ENCODE measurements around the gene POF1B. TPM values are rescaled to one million over a fixed set of nuclear protein-coding genes. Genes with fewer than 3 reads are reported as not detected.

Gene POF1B
- under 0.01 TPM for total RNA-seq

DNA sequence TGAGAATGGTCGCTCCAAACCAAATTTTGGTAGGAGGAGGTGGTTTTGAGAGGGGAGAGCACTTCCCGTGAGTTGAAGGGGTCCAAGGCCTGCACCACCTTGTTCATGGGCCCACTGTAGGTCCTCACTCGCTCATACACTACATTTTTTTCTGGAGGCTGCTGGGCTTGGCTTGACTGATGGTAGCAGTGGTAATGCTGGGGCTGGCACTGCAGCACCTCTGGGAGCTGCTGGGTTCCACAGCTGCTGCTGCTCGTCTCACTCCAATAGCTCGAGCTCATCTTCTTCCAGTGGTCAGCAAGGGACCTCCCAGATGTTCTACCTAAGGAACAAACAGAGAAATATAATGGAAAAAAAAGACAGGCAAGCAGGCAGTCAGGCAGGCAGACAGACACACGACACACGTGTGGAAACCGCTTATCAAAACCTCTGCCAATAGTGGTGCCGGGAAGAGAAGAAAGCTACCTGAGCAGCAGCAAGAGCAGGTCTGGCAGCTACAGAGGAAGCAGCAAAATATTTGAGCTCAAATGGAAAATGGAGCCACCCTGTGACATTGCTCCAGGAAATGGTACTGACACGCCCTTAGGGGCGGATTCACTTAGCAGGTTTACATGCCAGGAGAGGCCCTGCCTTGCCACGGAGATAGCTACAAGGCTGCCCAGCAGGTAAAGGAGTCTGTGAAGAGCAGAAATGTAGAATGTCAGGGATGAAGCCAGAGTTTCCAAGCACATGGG lies at the start of gene POF1B:
TSS of gene POF1B (minus strand) at position 492 of the 734 bp plus-strand sequence. CDS start at position 281, 211 bp downstream.
- no peak within 1 kb of the TSS for H3K27ac ChIP-seq (ENCODE audit: low read depth, low read length)
- no peak within 1 kb of the TSS for H3K4me3 ChIP-seq (ENCODE audit: low read length in 3 of 3)
- no peaks in the 10 kb centered on the region for H3K9me3 ChIP-seq (ENCODE audit: control insufficient read depth in 3 of 3, low read length in 3 of 3)

DNA sequence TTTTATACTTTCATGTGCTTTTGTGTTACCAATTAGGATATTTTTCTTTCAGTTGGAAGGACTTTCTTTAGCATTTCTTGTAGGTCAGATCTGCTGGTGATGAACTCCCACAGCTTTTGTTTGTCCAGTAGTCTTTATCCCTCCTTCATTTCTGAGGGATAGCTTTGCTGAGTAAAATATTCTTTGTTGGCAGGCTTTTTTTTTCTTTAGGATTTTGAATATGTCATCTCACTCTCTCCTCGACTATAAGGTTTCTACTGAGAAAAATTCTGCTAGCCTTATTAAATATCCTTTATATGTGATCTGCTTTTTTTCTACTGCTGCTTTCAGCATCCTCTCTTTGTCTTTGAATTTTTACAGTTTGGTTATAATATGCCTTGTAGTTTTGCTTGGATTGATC lies 49.6 kb upstream of the POF1B start:
- Histone ChIP-seq H3K9me3 (ENCODE audit: control insufficient read depth in 3 of 3, low read length in 3 of 3) (peaks cover 0 to 3% (median 0%) of the 10 kb centered on the region in 3 donors), H3K36me3 (ENCODE audit: control insufficient read depth in 3 of 3, insufficient read depth in 3 of 3, low read length in 3 of 3) (no peaks in the 10 kb centered on the region), H3K27me3 (ENCODE audit: control insufficient read depth in 3 of 3, insufficient read depth in 3 of 3, low read length in 3 of 3) (no peaks in the 10 kb centered on the region), H3K27ac (ENCODE audit: low read depth, low read length) (no peak overlapping the region), H3K9ac (ENCODE audit: low read depth in 1 of 3, low read length in 3 of 3) (no peak overlapping the region), H3K4me1 (ENCODE audit: control insufficient read depth in 3 of 3, insufficient read depth in 3 of 3, low read length in 3 of 3) (no peaks in the 10 kb centered on the region), H3K4me3 (ENCODE audit: low read length in 3 of 3) (no peak overlapping the region)

More for the DNA sequence above, at the start of gene POF1B:
- no peaks in the 10 kb centered on the region for H3K27me3 ChIP-seq (ENCODE audit: control insufficient read depth in 3 of 3, insufficient read depth in 3 of 3, low read length in 3 of 3)
- no peak within 1 kb of the TSS for H3K9ac ChIP-seq (ENCODE audit: low read depth in 1 of 3, low read length in 3 of 3)
- H3K36me3 ChIP-seq (ENCODE audit: control insufficient read depth in 3 of 3, insufficient read depth in 3 of 3, low read length in 3 of 3), result no peaks in the 10 kb centered on the region
- no peaks in the 10 kb centered on the region for H3K4me1 ChIP-seq (ENCODE audit: control insufficient read depth in 3 of 3, insufficient read depth in 3 of 3, low read length in 3 of 3)

DNA sequence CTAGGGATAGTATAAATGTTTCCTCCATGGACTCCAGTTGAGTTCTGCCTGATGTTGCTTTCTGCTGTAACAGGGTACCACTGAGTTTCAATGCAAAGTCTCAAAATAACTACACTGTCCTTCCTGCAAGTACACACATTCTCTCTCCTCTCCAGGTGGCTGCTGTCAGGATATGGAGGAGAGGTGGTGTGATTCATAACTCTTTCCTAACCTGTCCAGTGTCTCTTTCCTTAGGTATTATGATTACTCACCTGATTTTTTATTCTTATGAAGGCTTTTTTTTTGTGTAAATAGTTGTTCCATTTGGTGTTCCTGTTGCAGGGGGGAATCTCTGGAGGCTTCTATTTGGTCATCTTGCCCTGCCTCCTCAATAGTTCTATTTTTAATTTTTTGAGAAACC lies 39.8 kb upstream of the POF1B start:
- Histone ChIP-seq H3K27me3 (ENCODE audit: control insufficient read depth in 3 of 3, insufficient read depth in 3 of 3, low read length in 3 of 3) (no peaks in the 10 kb centered on the region), H3K9me3 (ENCODE audit: control insufficient read depth in 3 of 3, low read length in 3 of 3) (no peaks in the 10 kb centered on the region), H3K4me1 (ENCODE audit: control insufficient read depth in 3 of 3, insufficient read depth in 3 of 3, low read length in 3 of 3) (no peaks in the 10 kb centered on the region), H3K36me3 (ENCODE audit: control insufficient read depth in 3 of 3, insufficient read depth in 3 of 3, low read length in 3 of 3) (no peaks in the 10 kb centered on the region), H3K4me3 (ENCODE audit: low read length in 3 of 3) (no peak overlapping the region), H3K9ac (ENCODE audit: low read depth in 1 of 3, low read length in 3 of 3) (no peak overlapping the region), H3K27ac (ENCODE audit: low read depth, low read length) (no peak overlapping the region)

DNA sequence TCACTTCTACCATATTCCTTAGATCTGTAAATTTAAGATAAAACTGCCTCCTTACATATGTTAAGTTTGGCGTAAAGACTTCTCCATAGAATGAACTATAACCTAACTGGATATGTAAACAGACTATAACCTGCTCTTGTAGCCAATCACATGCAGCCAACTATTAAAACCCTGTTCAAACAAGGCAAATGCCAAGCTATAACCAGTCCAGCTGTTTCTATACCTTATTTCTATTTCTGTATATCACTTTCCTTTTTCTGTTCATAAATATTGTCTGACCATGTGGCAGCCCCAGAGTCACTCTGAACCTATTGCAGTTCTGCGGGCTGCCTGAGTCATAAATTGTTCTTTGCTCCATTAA lies 12.4 kb upstream of the POF1B start:
- no peak overlapping the region for H3K27ac ChIP-seq (ENCODE audit: low read depth, low read length)
- H3K9me3 ChIP-seq (ENCODE audit: control insufficient read depth in 3 of 3, low read length in 3 of 3), result no peaks in the 10 kb centered on the region
- H3K27me3 ChIP-seq (ENCODE audit: control insufficient read depth in 3 of 3, insufficient read depth in 3 of 3, low read length in 3 of 3), result no peaks in the 10 kb centered on the region
- H3K9ac ChIP-seq (ENCODE audit: low read depth in 1 of 3, low read length in 3 of 3), result no peak overlapping the region
- H3K4me3 ChIP-seq (ENCODE audit: low read length in 3 of 3), result no peak overlapping the region
- no peaks in the 10 kb centered on the region for H3K4me1 ChIP-seq (ENCODE audit: control insufficient read depth in 3 of 3, insufficient read depth in 3 of 3, low read length in 3 of 3)
- no peaks in the 10 kb centered on the region for H3K36me3 ChIP-seq (ENCODE audit: control insufficient read depth in 3 of 3, insufficient read depth in 3 of 3, low read length in 3 of 3)

DNA sequence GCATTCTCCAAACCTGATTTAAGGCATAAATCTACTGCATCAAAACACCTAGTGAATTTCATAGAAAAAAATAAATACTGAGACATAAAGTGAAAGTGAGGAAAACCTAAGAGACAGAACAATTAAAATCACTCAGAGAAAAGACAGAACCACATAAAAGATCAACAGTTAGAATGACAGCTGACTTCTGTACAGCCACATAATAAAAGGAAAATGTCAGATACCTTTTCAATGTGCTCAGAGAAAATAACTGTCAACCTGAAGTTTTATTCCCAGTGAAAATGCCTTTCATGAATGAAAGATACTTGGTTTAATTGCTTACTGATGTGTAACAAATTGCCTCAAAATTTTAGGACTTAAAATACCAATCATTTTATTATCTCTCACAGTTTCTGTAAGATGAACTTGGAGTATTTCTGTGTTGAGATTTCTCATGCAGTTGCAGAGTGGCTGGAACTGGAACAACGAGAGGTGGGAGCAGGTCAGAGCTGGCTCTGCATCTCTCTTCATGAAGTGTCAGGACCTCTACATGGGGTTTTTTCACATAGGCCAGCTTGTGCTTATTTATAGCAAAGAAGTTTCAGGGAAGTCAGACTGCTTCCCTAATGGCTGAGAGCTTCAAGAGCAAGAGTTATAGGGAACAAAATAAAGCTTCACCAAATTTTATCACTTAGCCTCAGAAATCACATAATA lies 11.9 kb upstream of the POF1B start:
- no peak overlapping the region for H3K4me3 ChIP-seq (ENCODE audit: low read length in 3 of 3)
- no peaks in the 10 kb centered on the region for H3K27me3 ChIP-seq (ENCODE audit: control insufficient read depth in 3 of 3, insufficient read depth in 3 of 3, low read length in 3 of 3)
- no peaks in the 10 kb centered on the region for H3K4me1 ChIP-seq (ENCODE audit: control insufficient read depth in 3 of 3, insufficient read depth in 3 of 3, low read length in 3 of 3)
- H3K27ac ChIP-seq (ENCODE audit: low read depth, low read length), result no peak overlapping the region
- H3K9ac ChIP-seq (ENCODE audit: low read depth in 1 of 3, low read length in 3 of 3), result no peak overlapping the region
- no peaks in the 10 kb centered on the region for H3K36me3 ChIP-seq (ENCODE audit: control insufficient read depth in 3 of 3, insufficient read depth in 3 of 3, low read length in 3 of 3)
- no peaks in the 10 kb centered on the region for H3K9me3 ChIP-seq (ENCODE audit: control insufficient read depth in 3 of 3, low read length in 3 of 3)

DNA sequence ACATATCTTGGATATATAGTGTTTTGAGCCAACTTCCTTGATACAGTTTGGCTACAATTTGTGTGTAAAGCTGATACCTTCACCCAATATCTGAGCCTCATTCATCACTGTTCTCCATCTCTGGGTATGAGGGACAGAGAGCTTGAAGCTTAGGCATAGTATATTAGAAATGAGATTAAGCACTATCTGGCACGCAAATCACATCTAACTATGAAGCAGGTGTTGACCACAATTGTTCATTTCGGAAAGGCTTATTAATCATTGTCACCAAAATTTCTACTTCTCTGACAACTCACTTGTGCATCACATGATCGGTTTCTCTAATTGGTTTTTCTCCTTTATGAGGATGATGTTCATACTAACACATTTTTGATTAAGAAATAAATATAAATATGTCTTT lies 2.1 kb upstream of the POF1B start:
- no peaks in the 10 kb centered on the region for H3K36me3 ChIP-seq (ENCODE audit: control insufficient read depth in 3 of 3, insufficient read depth in 3 of 3, low read length in 3 of 3)
- no peaks in the 10 kb centered on the region for H3K4me1 ChIP-seq (ENCODE audit: control insufficient read depth in 3 of 3, insufficient read depth in 3 of 3, low read length in 3 of 3)
- H3K27me3 ChIP-seq (ENCODE audit: control insufficient read depth in 3 of 3, insufficient read depth in 3 of 3, low read length in 3 of 3), result no peaks in the 10 kb centered on the region
- H3K9me3 ChIP-seq (ENCODE audit: control insufficient read depth in 3 of 3, low read length in 3 of 3), result no peaks in the 10 kb centered on the region
- H3K9ac ChIP-seq (ENCODE audit: low read depth in 1 of 3, low read length in 3 of 3), result no peak overlapping the region
- H3K4me3 ChIP-seq (ENCODE audit: low read length in 3 of 3), result no peak overlapping the region
- H3K27ac ChIP-seq (ENCODE audit: low read depth, low read length), result no peak overlapping the region

GRCh38 chrX:85378461-85378860 lies 1.0 kb downstream of the POF1B start:
- no peak overlapping the region for H3K27ac ChIP-seq (ENCODE audit: low read depth, low read length)
- H3K9ac ChIP-seq (ENCODE audit: low read depth in 1 of 3, low read length in 3 of 3), result no peak overlapping the region
- H3K27me3 ChIP-seq (ENCODE audit: control insufficient read depth in 3 of 3, insufficient read depth in 3 of 3, low read length in 3 of 3), result no peaks in the 10 kb centered on the region
- no peaks in the 10 kb centered on the region for H3K36me3 ChIP-seq (ENCODE audit: control insufficient read depth in 3 of 3, insufficient read depth in 3 of 3, low read length in 3 of 3)
- H3K4me1 ChIP-seq (ENCODE audit: control insufficient read depth in 3 of 3, insufficient read depth in 3 of 3, low read length in 3 of 3), result no peaks in the 10 kb centered on the region
- no peak overlapping the region for H3K4me3 ChIP-seq (ENCODE audit: low read length in 3 of 3)
- H3K9me3 ChIP-seq (ENCODE audit: control insufficient read depth in 3 of 3, low read length in 3 of 3), result no peaks in the 10 kb centered on the region

DNA sequence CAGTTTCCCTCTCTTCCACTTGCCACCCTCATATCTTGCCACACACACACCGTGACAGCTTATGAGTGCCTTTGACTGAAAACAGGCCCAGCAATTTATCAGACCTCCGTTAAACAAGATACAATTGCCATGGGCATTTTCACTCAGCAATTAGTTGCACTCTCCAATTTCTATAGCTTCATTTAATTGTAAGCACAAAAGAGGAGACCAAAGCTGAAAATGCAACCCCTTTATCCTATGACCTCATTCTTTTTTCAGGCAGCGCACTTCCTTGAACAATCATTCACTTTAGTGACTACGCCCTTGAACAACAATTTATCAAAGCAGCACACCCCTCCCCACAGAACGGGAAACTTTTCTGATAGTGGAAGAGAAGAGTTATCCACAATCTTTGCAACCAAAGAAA lies 4.1 kb downstream of the POF1B start:
- Histone ChIP-seq H3K36me3 (ENCODE audit: control insufficient read depth in 3 of 3, insufficient read depth in 3 of 3, low read length in 3 of 3) (no peaks in the 10 kb centered on the region), H3K9me3 (ENCODE audit: control insufficient read depth in 3 of 3, low read length in 3 of 3) (no peaks in the 10 kb centered on the region), H3K27ac (ENCODE audit: low read depth, low read length) (no peak overlapping the region), H3K27me3 (ENCODE audit: control insufficient read depth in 3 of 3, insufficient read depth in 3 of 3, low read length in 3 of 3) (no peaks in the 10 kb centered on the region), H3K4me1 (ENCODE audit: control insufficient read depth in 3 of 3, insufficient read depth in 3 of 3, low read length in 3 of 3) (no peaks in the 10 kb centered on the region), H3K9ac (ENCODE audit: low read depth in 1 of 3, low read length in 3 of 3) (no peak overlapping the region), H3K4me3 (ENCODE audit: low read length in 3 of 3) (no peak overlapping the region)

GRCh38 chrX:85365370-85365995 lies 14.0 kb downstream of the POF1B start:
- Histone ChIP-seq H3K36me3 (ENCODE audit: control insufficient read depth in 3 of 3, insufficient read depth in 3 of 3, low read length in 3 of 3) (no peaks in the 10 kb centered on the region), H3K27me3 (ENCODE audit: control insufficient read depth in 3 of 3, insufficient read depth in 3 of 3, low read length in 3 of 3) (no peaks in the 10 kb centered on the region), H3K4me1 (ENCODE audit: control insufficient read depth in 3 of 3, insufficient read depth in 3 of 3, low read length in 3 of 3) (no peaks in the 10 kb centered on the region), H3K9ac (ENCODE audit: low read depth in 1 of 3, low read length in 3 of 3) (no peak overlapping the region), H3K4me3 (ENCODE audit: low read length in 3 of 3) (no peak overlapping the region), H3K9me3 (ENCODE audit: control insufficient read depth in 3 of 3, low read length in 3 of 3) (no peaks in the 10 kb centered on the region), H3K27ac (ENCODE audit: low read depth, low read length) (no peak overlapping the region)

DNA sequence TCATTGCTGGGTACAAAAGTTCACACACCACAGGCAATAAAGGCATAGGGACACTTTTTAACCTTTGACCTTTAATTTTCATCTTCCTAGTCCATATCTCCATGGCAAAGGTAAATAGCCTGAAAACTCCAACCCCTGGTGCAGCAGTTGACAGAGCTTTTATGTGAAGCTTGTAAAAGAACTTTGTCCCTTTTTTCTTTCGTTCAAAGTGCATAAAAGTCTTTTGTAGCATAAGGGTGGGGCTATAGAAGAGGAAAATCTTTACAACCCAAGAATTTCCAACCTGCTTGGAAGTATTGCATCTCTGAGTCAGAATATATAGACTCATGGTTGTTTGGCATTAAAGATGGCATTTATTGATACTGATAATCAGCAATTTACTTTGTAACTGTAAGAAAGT lies 20.4 kb downstream of the POF1B start:
- no peaks in the 10 kb centered on the region for H3K4me1 ChIP-seq (ENCODE audit: control insufficient read depth in 3 of 3, insufficient read depth in 3 of 3, low read length in 3 of 3)
- H3K27me3 ChIP-seq (ENCODE audit: control insufficient read depth in 3 of 3, insufficient read depth in 3 of 3, low read length in 3 of 3), result no peaks in the 10 kb centered on the region
- no peak overlapping the region for H3K27ac ChIP-seq (ENCODE audit: low read depth, low read length)
- H3K9ac ChIP-seq (ENCODE audit: low read depth in 1 of 3, low read length in 3 of 3), result no peak overlapping the region
- no peaks in the 10 kb centered on the region for H3K9me3 ChIP-seq (ENCODE audit: control insufficient read depth in 3 of 3, low read length in 3 of 3)
- H3K4me3 ChIP-seq (ENCODE audit: low read length in 3 of 3), result no peak overlapping the region
- no peaks in the 10 kb centered on the region for H3K36me3 ChIP-seq (ENCODE audit: control insufficient read depth in 3 of 3, insufficient read depth in 3 of 3, low read length in 3 of 3)
